Trophoblast cell (in vitro differentiated cells and primary cell): ENCODE results near the gene GDF11.

Source experiments
- DNase-seq, 2 donors: peaks; one replicate each; pipeline ENCODE4 v3.0.0-alpha.2; 2016
- H2AFZ ChIP-seq: 2 replicates; pipeline ENCODE4 v1.6.1; 2013; ENCODE audit warnings: low read length, moderate library complexity, mild to moderate bottlenecking; ENCODE audit not compliant: insufficient read depth, poor library complexity
- H2AK5ac ChIP-seq: 2 replicates; pipeline ENCODE4 v1.6.1; 2013; ENCODE audit warnings: mild to moderate bottlenecking, low read length
- H2BK120ac ChIP-seq: 2 replicates; pipeline ENCODE4 v1.6.1; 2013; ENCODE audit warnings: low read length, mild to moderate bottlenecking, moderate library complexity; ENCODE audit not compliant: insufficient read depth, poor library complexity
- H2BK12ac ChIP-seq: 2 replicates; pipeline ENCODE4 v1.6.1; 2013; ENCODE audit warnings: mild to moderate bottlenecking, low read length, moderate library complexity
- H2BK5ac ChIP-seq: 2 replicates; pipeline ENCODE4 v1.6.1; 2013; ENCODE audit warnings: low read length, low read depth, moderate library complexity, mild to moderate bottlenecking; ENCODE audit not compliant: poor library complexity
- H3K14ac ChIP-seq: 2 replicates; pipeline ENCODE4 v1.6.1; 2013; ENCODE audit warnings: mild to moderate bottlenecking, low read length
- H3K18ac ChIP-seq: 2 replicates; pipeline ENCODE4 v1.6.1; 2013; ENCODE audit warnings: mild to moderate bottlenecking, low read length
- H3K23ac ChIP-seq: 2 replicates; pipeline ENCODE4 v1.6.1; 2013; ENCODE audit warnings: low read length
- H3K27ac ChIP-seq: 2 replicates; pipeline ENCODE4 v1.5.1; 2013; ENCODE audit warnings: low read depth, mild to moderate bottlenecking, inconsistent platforms, low read length, moderate library complexity
- H3K27me3 ChIP-seq: 2 replicates; pipeline ENCODE4 v1.6.1; 2013; ENCODE audit warnings: inconsistent platforms, mild to moderate bottlenecking, low read length, moderate library complexity; ENCODE audit not compliant: insufficient read depth
- H3K36me3 ChIP-seq, 2 experiments: 1 replicate in 1 of 2; 2 replicates in 1 of 2; pipeline ENCODE4 v1.6.1; 2013; ENCODE audit warnings: low read length in 2 of 2, mild to moderate bottlenecking in 2 of 2, moderate library complexity in 1 of 2; ENCODE audit not compliant: insufficient read depth in 2 of 2, control insufficient read depth in 1 of 2
- H3K4ac ChIP-seq: 2 replicates; pipeline ENCODE4 v1.6.1; 2013; ENCODE audit warnings: low read depth, mild to moderate bottlenecking, low read length, moderate library complexity
- H3K4me1 ChIP-seq, 2 experiments: 1 replicate in 1 of 2; 2 replicates in 1 of 2; pipeline ENCODE4 v1.6.1; 2013; ENCODE audit warnings: low read length in 2 of 2, mild to moderate bottlenecking in 2 of 2, moderate library complexity in 1 of 2; ENCODE audit not compliant: insufficient read depth in 2 of 2, control insufficient read depth in 1 of 2
- H3K4me2 ChIP-seq: 2 replicates; pipeline ENCODE4 v1.6.1; 2013; ENCODE audit warnings: inconsistent platforms, mild to moderate bottlenecking, low read length, moderate library complexity
- H3K4me3 ChIP-seq: 2 replicates; pipeline ENCODE4 v1.5.1; 2013; ENCODE audit warnings: mild to moderate bottlenecking, low read depth, low read length, inconsistent platforms
- H3K79me1 ChIP-seq: one replicate; pipeline ENCODE4 v1.6.1; 2013; ENCODE audit warnings: low read length
- H3K79me2 ChIP-seq: 2 replicates; pipeline ENCODE4 v1.6.1; 2013; ENCODE audit warnings: low read length, mild to moderate bottlenecking; ENCODE audit not compliant: control insufficient read depth, insufficient read depth, poor library complexity
- H3K9ac ChIP-seq: 2 replicates; pipeline ENCODE4 v1.6.1; 2013; ENCODE audit warnings: mild to moderate bottlenecking, low read length
- H3K9me3 ChIP-seq: 2 replicates; pipeline ENCODE4 v1.6.1; 2013; ENCODE audit warnings: low read depth, mild to moderate bottlenecking, control low read depth, inconsistent platforms, low read length; ENCODE audit not compliant: insufficient read depth
- H4K12ac ChIP-seq: 2 replicates; pipeline ENCODE4 v1.6.1; 2013; ENCODE audit warnings: low read depth, mild to moderate bottlenecking, low read length, moderate library complexity
- H4K8ac ChIP-seq: 2 replicates; pipeline ENCODE4 v1.6.1; 2013; ENCODE audit warnings: low read depth, mild to moderate bottlenecking, low read length, moderate library complexity
- H4K91ac ChIP-seq: one replicate; pipeline ENCODE4 v1.6.1; 2013; ENCODE audit warnings: low read depth, mild to moderate bottlenecking, low read length, moderate library complexity
- WGBS: extraction: QIAGEN DNeasy Blood & Tissue Kit; methylation state at CpG from one replicate; pipeline ENCODE4 v1.1.7; 2013; ENCODE audit warnings: missing lambda C conversion rate; ENCODE audit not compliant: insufficient read length, insufficient coverage; ENCODE audit errors: extremely low coverage; 5-methylcytosine and 5-hydroxymethylcytosine counted together

The GDF11 gene

DNA sequence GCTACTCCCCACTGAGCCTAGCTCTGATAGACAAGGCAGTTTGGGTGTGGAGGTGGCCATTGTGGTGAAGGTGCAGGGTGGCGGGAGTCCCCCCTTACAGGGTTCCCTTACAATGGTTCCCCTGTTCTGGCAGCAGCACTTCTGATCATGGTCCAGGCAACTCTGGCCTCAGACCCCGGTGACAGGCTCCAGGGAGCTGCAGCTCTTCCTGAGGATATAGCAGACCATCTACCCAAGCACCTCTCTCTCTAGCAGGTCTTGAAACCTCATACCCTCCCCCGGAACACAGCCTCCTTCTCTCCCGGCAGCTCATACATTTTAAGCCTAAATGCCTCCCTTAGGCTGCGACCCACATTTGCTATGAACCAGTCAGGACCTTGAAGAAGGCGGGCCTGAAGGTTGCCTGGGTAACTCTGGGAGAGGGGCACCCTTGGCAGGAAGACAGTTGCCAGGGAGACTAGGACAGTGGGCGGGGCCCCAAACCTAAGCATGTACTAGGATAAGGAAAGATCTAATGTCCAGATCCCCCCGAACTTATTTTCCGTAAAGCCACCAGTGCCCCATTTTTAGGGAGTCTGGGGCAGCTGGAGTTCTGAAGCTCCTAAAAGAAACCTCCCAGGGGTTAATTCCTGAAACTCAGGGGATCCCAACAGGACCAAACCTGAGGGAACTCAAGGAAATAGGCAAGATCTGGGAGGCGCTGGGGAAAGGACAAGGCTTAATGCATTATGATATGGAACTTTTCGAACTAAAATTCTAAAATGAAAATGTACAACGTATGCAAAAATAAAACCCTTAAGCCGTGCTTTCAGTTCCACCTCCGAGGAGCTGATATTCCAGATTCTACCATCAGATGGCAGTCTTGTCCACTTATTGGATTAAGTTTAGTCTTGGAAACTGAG lies 4.5 kb upstream of the GDF11 start:
- Histone ChIP-seq H3K4me1 (peaks cover 7 to 16% of the 10 kb centered on the region in 2 experiments), H3K27me3 (no peaks in the 10 kb centered on the region), H3K9me3 (no peaks in the 10 kb centered on the region), H3K4me3 (no peak overlapping the region), H2BK120ac (no peak overlapping the region), H3K27ac (no peak overlapping the region), H2AK5ac (no peak overlapping the region), H2BK12ac (no peak overlapping the region), H4K91ac (no peak overlapping the region), H4K12ac (peak overlapping the region; percentile 50), H3K14ac (no peak overlapping the region), H3K79me1 (peaks cover 1% of the 10 kb centered on the region), H3K4ac (no peak overlapping the region), H2BK5ac (peak overlapping the region; percentile 10), H3K79me2 (no peaks in the 10 kb centered on the region), H3K36me3 (no peaks in the 10 kb centered on the region), H4K8ac (peak overlapping the region; percentile 63), H3K9ac (no peak overlapping the region), H3K18ac (no peak overlapping the region), H2AFZ (peak overlapping the region; percentile 67), H3K4me2 (peak overlapping the region; percentile 71), H3K23ac (no peak overlapping the region)
- WGBS = no CpG with 5 or more reads among the region's 14 CpGs
- DNase-seq = peak; percentile 66 to 99

DNA sequence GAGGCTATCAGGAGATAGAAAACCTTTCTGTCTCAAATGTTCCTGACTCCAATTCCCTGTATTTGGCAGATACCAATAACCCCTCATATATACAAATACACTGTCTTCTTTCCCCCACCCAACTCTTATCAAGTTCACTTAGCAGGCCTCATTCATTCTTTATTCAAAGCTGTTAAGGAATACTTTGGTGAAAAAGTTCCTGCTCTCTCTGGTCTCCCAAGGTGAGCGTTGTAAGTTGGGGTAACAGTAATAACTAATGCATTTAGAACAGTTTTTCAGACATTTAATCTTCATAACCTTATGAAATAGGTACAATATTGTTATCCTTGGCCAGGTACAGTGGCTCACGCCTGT lies 3.9 kb upstream of the GDF11 start:
- Histone ChIP-seq H3K27me3 (no peaks in the 10 kb centered on the region), H2BK5ac (no peak overlapping the region), H2AK5ac (no peak overlapping the region), H3K27ac (no peak overlapping the region), H4K8ac (no peak overlapping the region), H3K4me3 (no peak overlapping the region), H3K79me2 (peaks cover 5% of the 10 kb centered on the region), H3K9ac (no peak overlapping the region), H4K12ac (no peak overlapping the region), H3K36me3 (no peaks in the 10 kb centered on the region), H2BK12ac (no peak overlapping the region), H2BK120ac (no peak overlapping the region), H3K4me2 (no peak overlapping the region), H2AFZ (no peak overlapping the region), H3K79me1 (peaks cover 5% of the 10 kb centered on the region), H4K91ac (no peak overlapping the region), H3K4ac (no peak overlapping the region), H3K18ac (no peak overlapping the region), H3K14ac (no peak overlapping the region), H3K23ac (no peak overlapping the region), H3K9me3 (no peaks in the 10 kb centered on the region), H3K4me1 (peaks cover 9 to 18% of the 10 kb centered on the region in 2 experiments)
- WGBS = no CpG with 5 or more reads among the region's 2 CpGs
- DNase-seq = no peak

DNA sequence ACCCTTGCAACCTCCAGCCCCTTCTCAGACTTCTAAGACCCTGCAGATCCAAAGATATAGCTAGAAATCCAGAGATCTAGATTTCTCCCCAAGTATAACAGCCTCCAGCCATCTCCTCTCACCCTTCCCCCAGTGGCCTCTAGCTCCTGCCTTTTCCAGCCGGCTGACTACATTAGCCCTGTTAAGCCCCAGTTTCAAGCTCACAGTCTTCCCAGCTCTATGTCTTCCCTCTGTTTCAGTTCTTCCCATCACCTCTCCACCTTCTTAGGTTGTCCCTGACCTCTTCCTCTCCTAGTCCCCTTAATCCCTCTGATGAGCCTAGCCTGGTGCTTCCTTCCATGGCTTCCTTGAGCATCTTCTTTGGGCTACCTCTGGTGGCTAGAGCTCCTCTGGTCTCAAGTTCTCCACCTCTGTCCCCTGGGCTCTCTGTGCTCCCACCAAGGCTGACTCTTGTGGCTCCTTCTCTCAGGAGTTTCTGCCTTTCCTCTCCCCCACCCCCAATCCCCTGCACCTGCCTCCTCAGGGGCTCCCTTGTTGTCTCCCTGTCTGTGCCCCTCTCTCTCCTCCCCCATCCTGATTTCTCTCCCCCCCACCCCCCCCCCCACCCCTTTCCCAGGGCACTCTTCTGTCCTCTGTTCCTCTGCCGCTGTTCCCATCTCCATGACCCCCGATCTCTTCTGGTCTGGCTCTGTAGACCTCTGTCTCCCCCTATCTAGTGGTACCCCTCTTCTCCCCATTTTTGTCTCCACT lies 816 bp upstream of the GDF11 start:
- peak overlapping the region; percentile 28 for H4K8ac ChIP-seq
- H3K9me3 ChIP-seq = no peaks in the 10 kb centered on the region
- H3K27me3 ChIP-seq = no peaks in the 10 kb centered on the region
- H3K9ac ChIP-seq = no peak overlapping the region
- peak overlapping the region; percentile 60 for H3K4me2 ChIP-seq
- WGBS = no CpG with 5 or more reads among the region's 3 CpGs
- H2AK5ac ChIP-seq = no peak overlapping the region
- DNase-seq = no peak
- no peak overlapping the region for H4K12ac ChIP-seq
- H3K18ac ChIP-seq = no peak overlapping the region
- H2AFZ ChIP-seq = no peak overlapping the region
- no peak overlapping the region for H3K27ac ChIP-seq
- no peaks in the 10 kb centered on the region for H3K36me3 ChIP-seq
- peaks cover 14% of the 10 kb centered on the region for H3K79me1 ChIP-seq
- peak overlapping the region; percentile 49 for H3K4ac ChIP-seq
- H2BK12ac ChIP-seq = peak overlapping the region; percentile 4
- no peak overlapping the region for H3K4me3 ChIP-seq
- peaks cover 22 to 33% of the 10 kb centered on the region in 2 experiments for H3K4me1 ChIP-seq
- H2BK120ac ChIP-seq = no peak overlapping the region
- no peak overlapping the region for H3K23ac ChIP-seq
- no peak overlapping the region for H2BK5ac ChIP-seq
- H3K14ac ChIP-seq = peak overlapping the region; percentile 14
- H4K91ac ChIP-seq = no peak overlapping the region
- peaks cover 9% of the 10 kb centered on the region for H3K79me2 ChIP-seq

DNA sequence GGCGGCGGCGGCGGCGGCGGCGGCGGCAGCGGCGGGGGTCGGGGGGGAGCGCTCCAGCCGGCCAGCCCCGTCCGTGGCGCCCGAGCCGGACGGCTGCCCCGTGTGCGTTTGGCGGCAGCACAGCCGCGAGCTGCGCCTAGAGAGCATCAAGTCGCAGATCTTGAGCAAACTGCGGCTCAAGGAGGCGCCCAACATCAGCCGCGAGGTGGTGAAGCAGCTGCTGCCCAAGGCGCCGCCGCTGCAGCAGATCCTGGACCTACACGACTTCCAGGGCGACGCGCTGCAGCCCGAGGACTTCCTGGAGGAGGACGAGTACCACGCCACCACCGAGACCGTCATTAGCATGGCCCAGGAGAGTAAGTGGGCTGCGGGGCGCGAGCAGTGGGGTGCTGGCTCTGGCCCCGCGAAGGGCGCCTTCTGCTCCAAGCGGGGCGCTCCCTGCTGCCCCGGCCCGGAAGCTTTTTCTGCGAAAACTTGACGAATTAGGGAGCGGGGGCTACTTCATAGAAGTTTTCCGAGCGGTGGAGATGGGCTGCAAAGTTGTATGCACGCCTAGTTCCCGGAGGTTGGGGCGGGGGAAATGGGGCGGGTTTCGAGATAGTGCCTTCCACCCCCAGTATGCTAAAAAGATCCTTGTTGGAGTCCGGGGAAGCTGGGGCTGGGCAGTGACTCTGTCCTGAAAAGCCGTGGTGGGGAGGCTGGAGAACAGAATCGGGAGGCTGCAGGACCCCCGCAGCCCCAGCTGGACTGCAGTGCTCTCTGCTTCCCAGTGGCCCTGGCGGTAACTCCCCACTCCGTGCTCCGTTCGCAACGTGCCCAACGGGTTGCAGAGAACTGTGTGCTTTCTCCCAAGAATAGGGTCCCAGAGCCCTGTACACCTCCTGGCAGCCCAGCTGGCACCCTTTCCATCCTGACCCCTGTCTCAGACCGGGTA lies 751 bp downstream of the GDF11 start:
- Histone ChIP-seq H3K27me3 (no peaks in the 10 kb centered on the region), H2BK5ac (no peak overlapping the region), H3K79me1 (peaks cover 14% of the 10 kb centered on the region), H4K91ac (peak overlapping the region; percentile 20), H2BK120ac (no peak overlapping the region), H3K27ac (peak overlapping the region; percentile 9), H3K18ac (peak overlapping the region; percentile 65), H4K12ac (peak overlapping the region; percentile 17), H3K4me1 (peaks cover 18 to 27% of the 10 kb centered on the region in 2 experiments), H2AFZ (peak overlapping the region; percentile 32), H2BK12ac (no peak overlapping the region), H3K4me2 (peak overlapping the region; percentile 96), H3K9ac (peak overlapping the region; percentile 42), H3K9me3 (no peaks in the 10 kb centered on the region), H2AK5ac (peak overlapping the region; percentile 12), H3K4me3 (peak overlapping the region; percentile 76), H3K14ac (peak overlapping the region; percentile 73), H3K23ac (peak overlapping the region; percentile 2), H3K36me3 (peaks cover 0 to 3% of the 10 kb centered on the region in 2 experiments), H3K79me2 (peaks cover 9% of the 10 kb centered on the region), H4K8ac (peak overlapping the region; percentile 53), H3K4ac (peak overlapping the region; percentile 52)
- peak; percentile 70 to 82 for DNase-seq
- no CpG with 5 or more reads among the region's 73 CpGs for WGBS
